ENCODE data around the gene ADGRE3. TPM values are rescaled to one million over a fixed set of nuclear protein-coding genes. Genes with fewer than 3 reads are reported as not detected.
"Not testable (repeated sequence)": the region's sequence is repeated elsewhere in the genome, so short reads cannot be mapped to it uniquely, and the experiment has no call there.

The ADGRE3 gene
- total RNA-seq, 1 experiment from 2014 or later, result not detected

GRCh38 chr19:14612657-14613056, 62.0 kb downstream of the ADGRE3 start:
- DNase-seq (ENCODE audit: low spot score) (no peak), ATAC-seq (no peak)
- no peak overlapping the region for H3K4me3 Mint-ChIP-seq
- ChIA-PET POLR2A (no interaction called here), CTCF (interaction anchor here (1.2 kb wide), 1 partner anchor 38 kb away, joined by 3 read pairs; no protein-coding TSS in a partner anchor)
- TF ChIP-seq CREB1 (CRISPR knock-in tag; IDR thresholded peaks at IDR 0.05) (no peak), JUN (CRISPR knock-in tag; IDR thresholded peaks at IDR 0.05) (no peak), FOXP1 (CRISPR knock-in tag; IDR thresholded peaks at IDR 0.05; ENCODE audit: borderline replicate concordance) (no peak), ZNF671 (CRISPR knock-in tag; IDR thresholded peaks at IDR 0.05) (no peak), JAZF1 (CRISPR knock-in tag; IDR thresholded peaks at IDR 0.05) (no peak), NFE2L1 (CRISPR knock-in tag; IDR thresholded peaks at IDR 0.05) (no peak), RELA (CRISPR knock-in tag; IDR thresholded peaks at IDR 0.05; ENCODE audit: borderline replicate concordance) (no peak), ZNF219 (CRISPR knock-in tag; IDR thresholded peaks at IDR 0.05; ENCODE audit: borderline replicate concordance) (no peak)
- TF ChIP-seq, protein P1, sequence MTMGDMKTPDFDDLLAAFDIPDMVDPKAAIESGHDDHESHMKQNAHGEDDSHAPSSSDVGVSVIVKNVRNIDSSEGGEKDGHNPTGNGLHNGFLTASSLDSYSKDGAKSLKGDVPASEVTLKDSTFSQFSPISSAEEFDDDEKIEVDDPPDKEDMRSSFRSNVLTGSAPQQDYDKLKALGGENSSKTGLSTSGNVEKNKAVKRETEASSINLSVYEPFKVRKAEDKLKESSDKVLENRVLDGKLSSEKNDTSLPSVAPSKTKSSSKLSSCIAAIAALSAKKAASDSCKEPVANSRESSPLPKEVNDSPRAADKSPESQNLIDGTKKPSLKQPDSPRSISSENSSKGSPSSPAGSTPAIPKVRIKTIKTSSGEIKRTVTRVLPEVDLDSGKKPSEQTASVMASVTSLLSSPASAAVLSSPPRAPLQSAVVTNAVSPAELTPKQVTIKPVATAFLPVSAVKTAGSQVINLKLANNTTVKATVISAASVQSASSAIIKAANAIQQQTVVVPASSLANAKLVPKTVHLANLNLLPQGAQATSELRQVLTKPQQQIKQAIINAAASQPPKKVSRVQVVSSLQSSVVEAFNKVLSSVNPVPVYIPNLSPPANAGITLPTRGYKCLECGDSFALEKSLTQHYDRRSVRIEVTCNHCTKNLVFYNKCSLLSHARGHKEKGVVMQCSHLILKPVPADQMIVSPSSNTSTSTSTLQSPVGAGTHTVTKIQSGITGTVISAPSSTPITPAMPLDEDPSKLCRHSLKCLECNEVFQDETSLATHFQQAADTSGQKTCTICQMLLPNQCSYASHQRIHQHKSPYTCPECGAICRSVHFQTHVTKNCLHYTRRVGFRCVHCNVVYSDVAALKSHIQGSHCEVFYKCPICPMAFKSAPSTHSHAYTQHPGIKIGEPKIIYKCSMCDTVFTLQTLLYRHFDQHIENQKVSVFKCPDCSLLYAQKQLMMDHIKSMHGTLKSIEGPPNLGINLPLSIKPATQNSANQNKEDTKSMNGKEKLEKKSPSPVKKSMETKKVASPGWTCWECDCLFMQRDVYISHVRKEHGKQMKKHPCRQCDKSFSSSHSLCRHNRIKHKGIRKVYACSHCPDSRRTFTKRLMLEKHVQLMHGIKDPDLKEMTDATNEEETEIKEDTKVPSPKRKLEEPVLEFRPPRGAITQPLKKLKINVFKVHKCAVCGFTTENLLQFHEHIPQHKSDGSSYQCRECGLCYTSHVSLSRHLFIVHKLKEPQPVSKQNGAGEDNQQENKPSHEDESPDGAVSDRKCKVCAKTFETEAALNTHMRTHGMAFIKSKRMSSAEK (CRISPR knock-in tag; IDR thresholded peaks at IDR 0.05; ENCODE audit: borderline replicate concordance), result no peak
- TF ChIP-seq, protein P2, sequence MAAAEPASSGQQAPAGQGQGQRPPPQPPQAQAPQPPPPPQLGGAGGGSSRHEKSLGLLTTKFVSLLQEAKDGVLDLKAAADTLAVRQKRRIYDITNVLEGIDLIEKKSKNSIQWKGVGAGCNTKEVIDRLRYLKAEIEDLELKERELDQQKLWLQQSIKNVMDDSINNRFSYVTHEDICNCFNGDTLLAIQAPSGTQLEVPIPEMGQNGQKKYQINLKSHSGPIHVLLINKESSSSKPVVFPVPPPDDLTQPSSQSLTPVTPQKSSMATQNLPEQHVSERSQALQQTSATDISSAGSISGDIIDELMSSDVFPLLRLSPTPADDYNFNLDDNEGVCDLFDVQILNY (CRISPR knock-in tag; IDR thresholded peaks at IDR 0.05), result no peak
- TF ChIP-seq, protein P3, sequence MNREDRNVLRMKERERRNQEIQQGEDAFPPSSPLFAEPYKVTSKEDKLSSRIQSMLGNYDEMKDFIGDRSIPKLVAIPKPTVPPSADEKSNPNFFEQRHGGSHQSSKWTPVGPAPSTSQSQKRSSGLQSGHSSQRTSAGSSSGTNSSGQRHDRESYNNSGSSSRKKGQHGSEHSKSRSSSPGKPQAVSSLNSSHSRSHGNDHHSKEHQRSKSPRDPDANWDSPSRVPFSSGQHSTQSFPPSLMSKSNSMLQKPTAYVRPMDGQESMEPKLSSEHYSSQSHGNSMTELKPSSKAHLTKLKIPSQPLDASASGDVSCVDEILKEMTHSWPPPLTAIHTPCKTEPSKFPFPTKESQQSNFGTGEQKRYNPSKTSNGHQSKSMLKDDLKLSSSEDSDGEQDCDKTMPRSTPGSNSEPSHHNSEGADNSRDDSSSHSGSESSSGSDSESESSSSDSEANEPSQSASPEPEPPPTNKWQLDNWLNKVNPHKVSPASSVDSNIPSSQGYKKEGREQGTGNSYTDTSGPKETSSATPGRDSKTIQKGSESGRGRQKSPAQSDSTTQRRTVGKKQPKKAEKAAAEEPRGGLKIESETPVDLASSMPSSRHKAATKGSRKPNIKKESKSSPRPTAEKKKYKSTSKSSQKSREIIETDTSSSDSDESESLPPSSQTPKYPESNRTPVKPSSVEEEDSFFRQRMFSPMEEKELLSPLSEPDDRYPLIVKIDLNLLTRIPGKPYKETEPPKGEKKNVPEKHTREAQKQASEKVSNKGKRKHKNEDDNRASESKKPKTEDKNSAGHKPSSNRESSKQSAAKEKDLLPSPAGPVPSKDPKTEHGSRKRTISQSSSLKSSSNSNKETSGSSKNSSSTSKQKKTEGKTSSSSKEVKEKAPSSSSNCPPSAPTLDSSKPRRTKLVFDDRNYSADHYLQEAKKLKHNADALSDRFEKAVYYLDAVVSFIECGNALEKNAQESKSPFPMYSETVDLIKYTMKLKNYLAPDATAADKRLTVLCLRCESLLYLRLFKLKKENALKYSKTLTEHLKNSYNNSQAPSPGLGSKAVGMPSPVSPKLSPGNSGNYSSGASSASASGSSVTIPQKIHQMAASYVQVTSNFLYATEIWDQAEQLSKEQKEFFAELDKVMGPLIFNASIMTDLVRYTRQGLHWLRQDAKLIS (CRISPR knock-in tag; IDR thresholded peaks at IDR 0.05; ENCODE audit: borderline replicate concordance), result no peak
- TF ChIP-seq, protein P4, sequence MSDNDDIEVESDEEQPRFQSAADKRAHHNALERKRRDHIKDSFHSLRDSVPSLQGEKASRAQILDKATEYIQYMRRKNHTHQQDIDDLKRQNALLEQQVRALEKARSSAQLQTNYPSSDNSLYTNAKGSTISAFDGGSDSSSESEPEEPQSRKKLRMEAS (CRISPR knock-in tag; IDR thresholded peaks at IDR 0.05), result no peak
- TF ChIP-seq, protein P5, sequence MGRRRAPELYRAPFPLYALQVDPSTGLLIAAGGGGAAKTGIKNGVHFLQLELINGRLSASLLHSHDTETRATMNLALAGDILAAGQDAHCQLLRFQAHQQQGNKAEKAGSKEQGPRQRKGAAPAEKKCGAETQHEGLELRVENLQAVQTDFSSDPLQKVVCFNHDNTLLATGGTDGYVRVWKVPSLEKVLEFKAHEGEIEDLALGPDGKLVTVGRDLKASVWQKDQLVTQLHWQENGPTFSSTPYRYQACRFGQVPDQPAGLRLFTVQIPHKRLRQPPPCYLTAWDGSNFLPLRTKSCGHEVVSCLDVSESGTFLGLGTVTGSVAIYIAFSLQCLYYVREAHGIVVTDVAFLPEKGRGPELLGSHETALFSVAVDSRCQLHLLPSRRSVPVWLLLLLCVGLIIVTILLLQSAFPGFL (CRISPR knock-in tag; IDR thresholded peaks at IDR 0.05; ENCODE audit: borderline replicate concordance), result no peak
- H3K27ac Mint-ChIP-seq, result no peak overlapping the region
- H3K4me1 Mint-ChIP-seq, result no peaks in the 10 kb centered on the region
- peaks cover 7% of the 10 kb centered on the region; the same call in 1 of the 2 replicates for H3K27me3 Mint-ChIP-seq (ENCODE audit: low read depth)
- H3K36me3 Mint-ChIP-seq, result peaks cover 6% of the 10 kb centered on the region
- peaks cover 23% of the 10 kb centered on the region for H3K9me3 Mint-ChIP-seq

DNA sequence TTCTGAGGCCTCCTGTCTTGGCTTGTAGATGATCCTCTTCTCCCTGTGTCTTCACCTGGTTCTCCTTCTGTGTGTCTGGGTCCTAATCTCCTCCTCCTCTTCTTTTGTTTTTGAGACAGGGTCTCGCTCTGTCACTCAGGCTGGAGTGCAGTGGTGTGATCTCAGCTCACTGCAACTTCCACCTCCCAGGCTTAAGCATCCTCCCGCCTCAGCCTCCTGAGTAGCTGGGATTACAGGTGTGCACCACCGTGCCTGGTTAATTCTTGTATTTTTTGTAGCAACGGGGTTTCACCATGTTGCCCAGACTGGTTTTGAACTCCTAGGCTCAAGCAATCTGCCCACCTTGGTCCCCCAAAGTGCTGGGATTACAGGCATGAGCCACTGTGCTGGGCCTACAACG, 62.4 kb downstream of the ADGRE3 start:
- ATAC-seq; POLR2A ChIA-PET; H3K36me3 Mint-ChIP-seq; H3K4me3 Mint-ChIP-seq; H3K27me3 Mint-ChIP-seq (ENCODE audit: low read depth); H3K4me1 Mint-ChIP-seq; H3K27ac Mint-ChIP-seq; DNase-seq (ENCODE audit: low spot score): not testable (repeated sequence)
- peaks cover 20% of the 10 kb centered on the region for H3K9me3 Mint-ChIP-seq
- CTCF ChIA-PET, result interaction anchor here (1.1 kb wide), 1 partner anchor 74 kb away, joined by 5 read pairs; no protein-coding TSS in a partner anchor
